HepG2 (cell line): ENCODE data around the gene ASAP2. TPM values are rescaled to one million over a fixed set of nuclear protein-coding genes. Genes with fewer than 3 reads are reported as not detected.

ENCODE experiments used
- CBX1 ChIP-seq: IDR thresholded peaks from one replicate; pipeline ENCODE4 v1.6.1; 2016; ENCODE audit warnings: antibody characterized with exemption, low read depth
- FOSL2 ChIP-seq: sonication (generic); formaldehyde crosslinking; IDR thresholded peaks from 2 replicates; pipeline ENCODE4 v1.4.0; 2020; ENCODE audit warnings: missing genetic modification reagents
- GATA4 ChIP-seq: sonication (generic); IDR thresholded peaks from 2 replicates; pipeline ENCODE4 v1.6.1; 2016; ENCODE audit warnings: antibody characterized with exemption, low read depth, borderline replicate concordance
- GATAD1 ChIP-seq: IDR thresholded peaks from 2 replicates; pipeline ENCODE4 v1.6.1; 2016; ENCODE audit warnings: missing genetic modification reagents, missing compliant biosample characterization
- HDAC2 ChIP-seq: sonication (generic); formaldehyde crosslinking; IDR thresholded peaks from 2 replicates; pipeline ENCODE4 v1.4.0; 2020; ENCODE audit warnings: missing genetic modification reagents
- MAFK ChIP-seq, 2 experiments: IDR thresholded peaks in 1 of 2; conservative IDR thresholded peaks in 1 of 2; 2 replicates each; pipeline ENCODE4 v1.6.1; 2011; ENCODE audit warnings: improper control_type of control experiment in 2 of 2, low read length in 2 of 2
- PCBP1 ChIP-seq: fragments of 200-400 bp; formaldehyde crosslinking; IDR thresholded peaks from 2 replicates; pipeline ENCODE4 v1.6.1; 2017; ENCODE audit warnings: mild to moderate bottlenecking, low read depth, low read length, borderline replicate concordance
- RORA ChIP-seq: sonication (generic); formaldehyde crosslinking; IDR thresholded peaks from 2 replicates; pipeline ENCODE4 v1.5.0; 2020; ENCODE audit warnings: mild to moderate bottlenecking, missing genetic modification reagents, moderate library complexity
- SATB2 ChIP-seq: sonication (generic); formaldehyde crosslinking; IDR thresholded peaks from 2 replicates; pipeline ENCODE4 v1.5.0; 2020; ENCODE audit warnings: missing genetic modification reagents
- SETDB1 ChIP-seq: sonication (generic); formaldehyde crosslinking; IDR thresholded peaks from 2 replicates; pipeline ENCODE4 v1.5.1; 2020; ENCODE audit warnings: missing genetic modification reagents, mild to moderate bottlenecking, borderline replicate concordance
- SMAD1 ChIP-seq: sonication (generic); formaldehyde crosslinking; IDR thresholded peaks from 2 replicates; pipeline ENCODE4 v1.4.0; 2020; ENCODE audit warnings: missing genetic modification reagents, low read depth, mild to moderate bottlenecking, borderline replicate concordance
- TBX3 ChIP-seq: fragments of 450-650 bp; IDR thresholded peaks from 2 replicates; pipeline ENCODE4 v1.6.1; 2017; ENCODE audit warnings: antibody characterized with exemption, mild to moderate bottlenecking, inconsistent platforms, borderline replicate concordance
- TEAD3 ChIP-seq: optimal IDR thresholded peaks from 2 replicates; pipeline ENCODE3; 2016; ENCODE audit warnings: borderline replicate concordance
- YY1 ChIP-seq: IDR thresholded peaks from 2 replicates; pipeline ENCODE4 v1.6.1; 2011; ENCODE audit warnings: low read length, low read depth, moderate library complexity, mild to moderate bottlenecking; ENCODE audit not compliant: insufficient read depth, insufficient replicate concordance
- ZFP36L1 ChIP-seq: sonication (generic); formaldehyde crosslinking; IDR thresholded peaks from 2 replicates; pipeline ENCODE4 v1.8.0; 2022; ENCODE audit warnings: mild to moderate bottlenecking, missing genetic modification reagents, moderate library complexity
- ZFX ChIP-seq: sonication (generic); formaldehyde crosslinking; IDR thresholded peaks from 2 replicates; pipeline ENCODE4 v1.4.0; 2020; ENCODE audit warnings: mild to moderate bottlenecking, low read depth, missing genetic modification reagents, moderate library complexity
- ZNF10 ChIP-seq: sonication (generic); formaldehyde crosslinking; IDR thresholded peaks from 2 replicates; pipeline ENCODE4 v1.4.0; 2020; ENCODE audit warnings: mild to moderate bottlenecking, low read depth, missing genetic modification reagents, borderline replicate concordance
- ZNF143 ChIP-seq: sonication (generic); formaldehyde crosslinking; IDR thresholded peaks from 2 replicates; pipeline ENCODE4 v1.4.0; 2020; ENCODE audit warnings: missing genetic modification reagents
- ZNF546 ChIP-seq: sonication (generic); formaldehyde crosslinking; conservative IDR thresholded peaks from 2 replicates; pipeline ENCODE4 v1.8.1; 2023; ENCODE audit warnings: mild to moderate bottlenecking, missing genetic modification reagents
- ZSCAN22 ChIP-seq: sonication (generic); formaldehyde crosslinking; IDR thresholded peaks from 2 replicates; pipeline ENCODE4 v1.4.0; 2020; ENCODE audit warnings: mild to moderate bottlenecking, missing genetic modification reagents
- polyA plus RNA-seq, 8 experiments: library from polyadenylated mRNA; depleted of rRNA in 3 of 8; stranded (reverse) in 7 of 8; unstranded in 1 of 8; fragments of >200 nt; fragmentation: Illumina TruSeq in 4 of 8; extraction: Trizol in 4 of 8; gene quantifications; 2 replicates each; pipeline versions ENCODE4 v1.2.1 to v1.2.3, GENCODE V29; 2011 to 2016; ENCODE audit warnings: low read depth in 4 of 8, missing spikeins in 1 of 8, mixed read lengths in 1 of 8; ENCODE audit not compliant: insufficient read depth in 1 of 8
- total RNA-seq, 5 experiments: library from RNA; depleted of rRNA; stranded (reverse); fragments of >200 nt; fragmentation: Illumina TruSeq; extraction: Trizol; gene quantifications; 2 replicates each; pipeline ENCODE4 v1.2.3, GENCODE V29; 2016; ENCODE audit warnings: low read depth in 1 of 5
- TF ChIP-seq, protein P1 (sequence below): IDR thresholded peaks from 2 replicates; pipeline ENCODE4 v1.6.1; 2012; ENCODE audit warnings: inconsistent platforms
- TF ChIP-seq, protein P2 (sequence below): sonication (generic); formaldehyde crosslinking; IDR thresholded peaks from 2 replicates; pipeline ENCODE4 v1.9.0; 2021; ENCODE audit warnings: missing genetic modification reagents, mild to moderate bottlenecking, borderline replicate concordance
- TF ChIP-seq, protein P3 (sequence below): sonication (generic); formaldehyde crosslinking; IDR thresholded peaks from 2 replicates; pipeline ENCODE4 v1.5.1; 2020; ENCODE audit warnings: missing genetic modification reagents, mild to moderate bottlenecking, borderline replicate concordance
- TF ChIP-seq, protein P4 (sequence below): sonication (generic); formaldehyde crosslinking; IDR thresholded peaks from 2 replicates; pipeline ENCODE4 v1.8.0; 2022; ENCODE audit warnings: missing genetic modification reagents, mild to moderate bottlenecking, borderline replicate concordance

Gene ASAP2
- total and polyA plus RNA-seq, 2 of the 13 experiments (the other 11 are each of a cell fraction or from before 2014, with no cell fraction given): 7.3 to 22.3 TPM

DNA sequence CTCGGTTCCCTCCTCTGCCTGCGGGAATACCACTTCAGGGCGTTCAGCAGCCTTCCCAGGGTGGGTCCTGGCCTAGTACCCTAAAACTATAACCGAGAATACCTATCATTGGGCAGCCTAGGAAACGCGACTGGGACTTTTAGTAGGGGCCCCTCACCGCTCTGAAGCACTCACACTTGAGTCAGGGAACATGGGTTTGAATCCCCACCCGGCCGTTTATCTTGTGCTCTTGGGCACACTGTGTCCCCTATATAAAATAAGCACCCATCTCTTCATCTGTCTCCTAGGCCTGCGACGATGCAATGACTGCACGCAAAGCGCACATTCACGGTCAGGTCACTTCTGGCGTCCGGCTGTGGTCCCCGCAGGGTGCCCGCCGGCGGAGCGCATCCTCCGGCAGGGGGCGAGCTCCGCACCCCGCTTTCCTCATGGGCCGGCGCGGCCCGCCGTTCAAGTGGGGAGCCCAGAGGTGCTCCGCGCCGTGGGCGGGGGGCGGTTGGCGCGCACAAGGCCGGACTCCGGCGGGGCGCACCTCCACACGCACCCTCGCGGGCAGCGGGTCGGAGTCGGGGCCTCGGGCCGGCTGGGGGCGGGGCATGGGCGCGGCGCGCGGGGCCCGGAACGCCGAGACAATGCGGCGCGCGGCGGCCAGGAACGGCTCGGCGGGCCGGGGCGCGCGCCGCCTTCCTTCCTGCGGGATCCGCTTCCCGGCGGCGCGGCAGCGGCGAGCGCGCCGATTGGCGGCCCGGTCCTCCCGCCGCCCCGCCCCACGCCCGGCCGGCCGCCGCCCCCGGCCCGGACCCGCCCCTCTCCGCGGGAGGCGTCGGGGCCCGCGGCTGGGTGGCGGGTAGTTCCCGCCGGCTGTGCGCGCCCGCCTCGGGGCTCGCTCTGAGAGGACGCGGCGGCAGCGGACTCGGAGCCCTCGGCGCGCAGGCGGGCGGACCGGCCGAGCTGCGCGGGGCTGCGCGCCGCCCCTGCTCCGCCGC is at the start of gene ASAP2 (continued):
- TF ChIP-seq GATA4 (no peak), TEAD3 (CRISPR knock-in tag) (no peak), ZFP36L1 (no peak), MAFK (conservative IDR thresholded peaks at IDR 0.05 in 1 of 2, IDR thresholded peaks at IDR 0.05 in 1 of 2; ENCODE audit: low read length in 2 of 2) (0 out of 4 replicates have a peak, but pooled peaks of 1 of the 2 experiments have one; percentile 0), RORA (CRISPR knock-in tag) (no peak), ZNF143 (no peak), PCBP1 (no peak), YY1 (peak; percentile 61), SATB2 (no peak), ZNF10 (no peak), ZSCAN22 (CRISPR knock-in tag) (no peak), SETDB1 (no peak), TBX3 (no peak), ZNF546 (CRISPR knock-in tag) (no peak), FOSL2 (CRISPR knock-in tag) (peak; percentile 38; the same call in 1 of the 2 replicates), SMAD1 (no peak), ZFX (CRISPR knock-in tag) (peak; percentile 69), CBX1 (no peak), HDAC2 (0 out of 2 replicates have a peak, but pooled peaks have one; percentile 37), GATAD1 (CRISPR knock-in tag) (no peak)
- TF ChIP-seq, protein P1, sequence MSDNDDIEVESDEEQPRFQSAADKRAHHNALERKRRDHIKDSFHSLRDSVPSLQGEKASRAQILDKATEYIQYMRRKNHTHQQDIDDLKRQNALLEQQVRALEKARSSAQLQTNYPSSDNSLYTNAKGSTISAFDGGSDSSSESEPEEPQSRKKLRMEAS: peak; percentile 58
- TF ChIP-seq, protein P2, sequence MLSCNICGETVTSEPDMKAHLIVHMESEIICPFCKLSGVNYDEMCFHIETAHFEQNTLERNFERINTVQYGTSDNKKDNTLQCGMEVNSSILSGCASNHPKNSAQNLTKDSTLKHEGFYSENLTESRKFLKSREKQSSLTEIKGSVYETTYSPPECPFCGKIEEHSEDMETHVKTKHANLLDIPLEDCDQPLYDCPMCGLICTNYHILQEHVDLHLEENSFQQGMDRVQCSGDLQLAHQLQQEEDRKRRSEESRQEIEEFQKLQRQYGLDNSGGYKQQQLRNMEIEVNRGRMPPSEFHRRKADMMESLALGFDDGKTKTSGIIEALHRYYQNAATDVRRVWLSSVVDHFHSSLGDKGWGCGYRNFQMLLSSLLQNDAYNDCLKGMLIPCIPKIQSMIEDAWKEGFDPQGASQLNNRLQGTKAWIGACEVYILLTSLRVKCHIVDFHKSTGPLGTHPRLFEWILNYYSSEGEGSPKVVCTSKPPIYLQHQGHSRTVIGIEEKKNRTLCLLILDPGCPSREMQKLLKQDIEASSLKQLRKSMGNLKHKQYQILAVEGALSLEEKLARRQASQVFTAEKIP (CRISPR knock-in tag): no peak
- TF ChIP-seq, protein P3, sequence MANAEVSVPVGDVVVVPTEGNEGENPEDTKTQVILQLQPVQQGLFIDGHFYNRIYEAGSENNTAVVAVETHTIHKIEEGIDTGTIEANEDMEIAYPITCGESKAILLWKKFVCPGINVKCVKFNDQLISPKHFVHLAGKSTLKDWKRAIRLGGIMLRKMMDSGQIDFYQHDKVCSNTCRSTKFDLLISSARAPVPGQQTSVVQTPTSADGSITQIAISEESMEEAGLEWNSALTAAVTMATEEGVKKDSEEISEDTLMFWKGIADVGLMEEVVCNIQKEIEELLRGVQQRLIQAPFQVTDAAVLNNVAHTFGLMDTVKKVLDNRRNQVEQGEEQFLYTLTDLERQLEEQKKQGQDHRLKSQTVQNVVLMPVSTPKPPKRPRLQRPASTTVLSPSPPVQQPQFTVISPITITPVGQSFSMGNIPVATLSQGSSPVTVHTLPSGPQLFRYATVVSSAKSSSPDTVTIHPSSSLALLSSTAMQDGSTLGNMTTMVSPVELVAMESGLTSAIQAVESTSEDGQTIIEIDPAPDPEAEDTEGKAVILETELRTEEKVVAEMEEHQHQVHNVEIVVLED: no peak
- TF ChIP-seq, protein P4, sequence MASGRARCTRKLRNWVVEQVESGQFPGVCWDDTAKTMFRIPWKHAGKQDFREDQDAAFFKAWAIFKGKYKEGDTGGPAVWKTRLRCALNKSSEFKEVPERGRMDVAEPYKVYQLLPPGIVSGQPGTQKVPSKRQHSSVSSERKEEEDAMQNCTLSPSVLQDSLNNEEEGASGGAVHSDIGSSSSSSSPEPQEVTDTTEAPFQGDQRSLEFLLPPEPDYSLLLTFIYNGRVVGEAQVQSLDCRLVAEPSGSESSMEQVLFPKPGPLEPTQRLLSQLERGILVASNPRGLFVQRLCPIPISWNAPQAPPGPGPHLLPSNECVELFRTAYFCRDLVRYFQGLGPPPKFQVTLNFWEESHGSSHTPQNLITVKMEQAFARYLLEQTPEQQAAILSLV (CRISPR knock-in tag): peak; percentile 61; the same call in 1 of the 2 replicates
